ENCODE data around the gene CNTN4.

Gene CNTN4

GRCh38 chr3:2465842-2466241, 367.2 kb downstream of the CNTN4 start:
- no peak for TF ChIP-seq CTCF (IDR thresholded peaks at IDR 0.05; ENCODE audit: low read depth, low read length)
- H3K4me3 ChIP-seq (ENCODE audit: low read depth, low read length) = no peak overlapping the region

DNA sequence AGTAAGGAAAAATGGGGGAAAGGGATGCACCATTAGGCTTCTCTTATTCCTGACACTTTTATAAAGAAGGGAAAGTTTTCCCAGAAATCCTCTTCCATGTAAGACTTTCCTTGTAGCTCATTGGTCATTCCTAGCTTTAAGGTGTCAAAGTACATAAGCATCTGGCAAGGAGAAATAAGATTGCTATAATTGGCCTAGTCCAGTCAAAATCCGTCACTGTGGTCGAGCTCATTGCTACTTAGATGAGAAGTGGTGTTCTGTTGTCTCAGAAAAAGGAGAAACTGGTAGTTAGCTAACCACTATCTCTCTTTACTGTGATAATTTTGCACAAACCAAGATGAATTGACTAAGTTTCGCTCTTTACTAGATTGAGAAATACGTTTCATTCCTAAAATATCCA, 370.1 kb downstream of the CNTN4 start:
- H3K4me3 ChIP-seq (ENCODE audit: low read depth, low read length) = no peak overlapping the region
- TF ChIP-seq CTCF (IDR thresholded peaks at IDR 0.05; ENCODE audit: low read depth, low read length) = no peak

GRCh38 chr3:2476996-2477395, 378.3 kb downstream of the CNTN4 start:
- no peak overlapping the region for H3K4me3 ChIP-seq (ENCODE audit: low read depth, low read length)
- no peak for TF ChIP-seq CTCF (IDR thresholded peaks at IDR 0.05; ENCODE audit: low read depth, low read length)

DNA sequence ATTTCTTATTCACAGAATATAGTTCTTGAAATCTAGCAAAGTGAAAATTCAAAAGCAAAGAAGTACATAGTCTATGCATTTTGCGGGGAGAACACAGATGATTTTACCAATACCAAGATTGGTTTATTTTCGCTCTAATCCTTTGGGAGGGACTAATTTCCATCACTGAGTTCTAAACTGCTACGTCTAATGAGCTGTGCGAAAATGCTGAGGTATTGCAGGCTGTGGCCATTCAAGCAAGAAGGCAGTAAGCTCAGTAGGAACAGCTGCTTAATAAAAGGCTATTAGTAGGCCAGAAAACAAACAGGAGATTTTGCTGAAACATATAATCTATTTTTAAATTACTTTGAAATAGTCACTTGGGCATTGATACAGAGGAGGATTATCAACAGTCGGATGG, 379.0 kb downstream of the CNTN4 start:
- no peak for TF ChIP-seq CTCF (IDR thresholded peaks at IDR 0.05; ENCODE audit: low read depth, low read length)

DNA sequence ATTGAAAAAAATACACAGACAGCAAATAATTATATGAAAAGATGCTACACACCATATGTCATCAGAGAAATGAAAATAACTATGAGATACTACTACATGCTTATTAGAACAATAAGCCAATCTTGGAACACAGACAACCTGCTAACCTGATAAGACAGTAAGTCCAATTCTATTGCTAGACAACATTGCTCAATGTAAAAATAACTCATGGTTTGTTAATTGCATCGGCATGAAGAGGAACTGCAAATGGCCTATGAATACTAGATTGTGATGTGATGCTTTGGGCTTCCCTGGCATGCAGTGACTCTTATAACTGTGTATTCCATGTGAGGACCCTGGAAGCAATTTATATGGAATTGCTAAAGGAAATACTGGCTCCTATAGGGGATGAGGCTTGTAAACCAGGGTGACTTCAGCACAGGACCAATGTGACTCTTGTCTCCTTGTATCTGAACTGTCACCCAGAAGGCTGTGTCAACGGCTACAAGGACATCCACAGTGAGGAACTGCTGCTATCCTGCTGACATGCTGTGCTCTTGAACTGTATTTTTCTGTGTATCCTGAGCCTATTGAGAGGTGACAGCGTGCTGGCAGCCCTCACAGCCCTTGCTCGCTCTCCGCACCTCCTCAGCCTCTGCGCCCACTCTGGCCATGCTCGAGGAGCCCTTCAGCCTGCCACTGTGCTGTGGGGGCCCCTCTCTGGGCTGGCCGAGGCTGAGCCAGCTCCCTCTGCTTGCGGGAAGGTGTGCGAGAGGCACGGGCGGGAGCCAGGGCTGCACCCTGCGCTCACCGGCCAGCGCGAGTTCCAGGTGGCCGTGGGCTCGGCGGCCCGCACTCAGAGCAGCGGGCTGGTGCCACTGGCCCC, 385.7 kb downstream of the CNTN4 start:
- TF ChIP-seq CTCF (IDR thresholded peaks at IDR 0.05; ENCODE audit: low read depth, low read length) = no peak
- H3K4me3 ChIP-seq (ENCODE audit: low read depth, low read length) = no peak overlapping the region

More for the DNA sequence above, 379.0 kb downstream of the CNTN4 start:
- H3K4me3 ChIP-seq (ENCODE audit: low read depth, low read length) = no peak overlapping the region

- no peak for TF ChIP-seq CTCF (IDR thresholded peaks at IDR 0.05; ENCODE audit: low read depth, low read length)
Measured at GRCh38 chr3:2485027-2485375, 386.3 kb downstream of the CNTN4 start.

GRCh38 chr3:2495746-2496145, 397.1 kb downstream of the CNTN4 start:
- TF ChIP-seq CTCF (IDR thresholded peaks at IDR 0.05; ENCODE audit: low read depth, low read length) = no peak
- no peak overlapping the region for H3K4me3 ChIP-seq (ENCODE audit: low read depth, low read length)

More at GRCh38 chr3:2485027-2485375, 386.3 kb downstream of the CNTN4 start:
- H3K4me3 ChIP-seq (ENCODE audit: low read depth, low read length) = no peak overlapping the region

Data from WI38 (cell line).